Melanocyte of skin (primary cell): ENCODE data around the gene PGAM2. TPM values are rescaled to one million over a fixed set of nuclear protein-coding genes. Genes with fewer than 3 reads are reported as not detected.

Experiments
- total RNA-seq, 2 donors: library from RNA; depleted of rRNA; stranded (reverse); fragments of >200 nt; gene quantifications; 2 replicates each; pipeline ENCODE4 v1.2.3, GENCODE V29; 2012

PGAM2 gene
- total RNA-seq, result not detected

DNA sequence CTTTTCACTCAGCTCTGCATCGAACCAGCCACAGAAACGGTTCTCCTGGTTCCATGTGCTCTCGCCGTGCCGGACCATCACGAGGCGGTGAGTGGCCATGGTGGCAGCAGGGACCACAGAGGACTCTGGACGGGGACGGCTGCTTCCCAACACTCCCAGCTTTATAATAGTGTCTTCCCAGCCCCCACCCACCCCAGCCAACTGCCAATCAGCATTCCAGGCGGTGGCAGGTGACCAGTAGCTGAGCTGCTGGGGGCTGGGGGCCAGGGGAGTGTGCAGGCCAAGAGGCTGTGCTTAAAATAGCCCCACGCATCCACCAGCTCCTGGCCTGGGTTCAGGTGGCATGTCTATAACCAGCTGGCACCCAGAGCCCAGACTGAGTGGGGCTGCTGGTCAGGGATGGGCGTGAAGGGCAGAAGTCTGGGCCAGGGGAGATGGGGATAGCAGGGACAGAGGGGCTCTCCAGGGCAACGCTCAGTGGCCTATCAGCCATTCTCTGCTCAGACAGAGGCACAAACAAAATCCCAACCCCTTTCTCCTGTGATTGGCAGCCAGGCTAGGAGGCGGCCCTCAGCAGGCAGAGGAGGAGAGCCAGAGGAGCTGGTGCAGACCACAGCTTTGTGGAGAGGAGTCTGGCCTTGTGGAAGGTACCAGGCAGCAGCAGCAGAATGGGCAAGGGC lies at the start of gene PGAM2:
Gene PGAM2 (minus strand): TSS at position 137 of the 680 bp plus-strand sequence. CDS start 38 bp downstream, at position 99.

DNA sequence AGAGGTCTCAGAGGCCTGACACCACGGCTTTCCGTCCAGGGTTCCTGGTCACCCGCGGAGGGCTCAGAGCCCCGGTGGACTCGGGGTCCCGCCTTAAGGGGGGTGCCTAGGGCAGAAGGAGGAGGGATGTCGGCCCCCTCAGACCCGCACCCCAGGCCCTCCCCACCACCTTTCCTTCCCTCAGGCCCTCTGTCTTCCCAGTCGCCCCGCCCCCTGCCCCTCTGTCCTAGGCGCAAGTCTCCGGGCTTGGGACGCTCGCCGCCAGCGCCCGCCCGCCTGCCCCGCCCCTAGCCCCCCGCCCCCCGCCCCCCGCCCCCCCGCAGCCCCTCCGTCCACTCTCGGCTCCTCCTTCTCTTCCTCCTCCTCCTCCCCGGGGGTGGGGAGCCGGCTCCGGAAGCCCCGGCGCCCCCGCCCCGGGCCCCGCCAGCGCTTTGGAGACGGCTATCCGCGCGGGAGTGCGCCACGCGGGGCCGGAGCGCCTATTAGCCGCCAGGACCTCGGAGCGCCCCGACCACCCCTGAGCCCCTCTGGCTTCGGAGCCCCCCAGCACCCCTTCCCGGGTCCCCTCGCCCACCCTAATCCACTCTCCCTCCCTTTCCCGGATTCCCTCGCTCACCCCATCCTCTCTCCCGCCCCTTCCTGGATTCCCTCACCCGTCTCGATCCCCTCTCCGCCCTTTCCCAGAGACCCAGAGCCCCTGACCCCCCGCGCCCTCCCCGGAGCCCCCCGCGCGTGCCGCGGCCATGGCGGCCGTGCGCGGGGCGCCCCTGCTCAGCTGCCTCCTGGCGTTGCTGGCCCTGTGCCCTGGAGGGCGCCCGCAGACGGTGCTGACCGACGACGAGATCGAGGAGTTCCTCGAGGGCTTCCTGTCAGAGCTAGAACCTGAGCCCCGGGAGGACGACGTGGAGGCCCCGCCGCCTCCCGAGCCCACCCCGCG lies 38.8 kb upstream of the PGAM2 start, which contains the start of gene AEBP1:
Gene AEBP1 (plus strand): TSS at position 423 of the 937 bp plus-strand sequence. CDS start 321 bp downstream, at position 744.

DNA sequence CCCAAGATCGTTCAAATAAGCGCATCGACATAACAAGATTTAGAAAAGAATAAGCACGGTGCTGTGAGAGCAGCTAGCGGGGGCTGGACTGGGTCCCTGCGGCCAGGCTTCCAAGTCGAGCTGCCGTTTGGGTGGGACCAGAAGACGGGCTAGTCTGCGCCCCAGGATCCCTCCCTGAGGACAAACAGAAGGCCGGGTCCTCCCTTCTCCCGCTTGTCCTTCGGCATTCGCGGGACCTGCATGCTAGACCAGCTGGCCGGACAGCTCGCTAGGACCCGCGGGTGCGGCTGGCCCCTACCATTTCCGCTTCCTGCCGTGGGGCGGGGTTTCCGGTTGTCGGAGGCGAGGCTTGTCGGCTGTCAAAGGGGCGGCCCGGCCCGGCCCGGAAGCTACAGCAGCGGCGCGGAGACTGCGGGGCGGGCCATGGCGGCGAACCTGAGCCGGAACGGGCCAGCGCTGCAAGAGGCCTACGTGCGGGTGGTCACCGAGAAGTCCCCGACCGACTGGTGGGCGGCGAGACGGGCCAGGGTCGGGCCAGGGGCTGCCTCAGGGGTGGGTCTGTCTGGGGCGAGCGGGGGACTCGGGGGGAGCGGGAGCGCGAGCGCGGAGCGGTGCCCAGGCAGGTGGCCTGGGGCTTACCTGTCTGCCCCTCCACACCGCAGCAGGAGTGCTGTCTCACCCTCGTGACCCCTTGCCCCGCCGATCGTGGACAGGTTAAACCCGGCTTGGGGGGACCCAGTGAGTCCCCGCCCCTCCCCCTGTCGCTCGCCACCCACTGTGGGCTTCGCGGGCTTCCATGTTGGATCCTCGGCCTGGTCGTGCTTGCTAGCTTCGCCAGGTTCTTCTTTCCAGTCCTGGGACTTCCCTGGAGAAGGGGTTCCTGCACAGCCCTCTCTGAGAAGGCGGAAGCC lies 20.8 kb downstream of the PGAM2 start, which contains the start of gene DBNL:
Gene DBNL (plus strand): TSS at position 388 of the 911 bp plus-strand sequence. CDS start 36 bp downstream, at position 424.

Other genes with a start within 250 kb of the PGAM2 start
- gene MRPS24, start 196.1 kb downstream of the PGAM2 start, total RNA-seq, result 10 to 100 TPM; 73.6 to 96.9 TPM
- gene URGCP, start 159.0 kb downstream of the PGAM2 start, total RNA-seq, result 10 to 100 TPM; 31.0 to 37.0 TPM
- gene UBE2D4, start 139.1 kb downstream of the PGAM2 start, total RNA-seq, result 10 to 100 TPM in 1 of 2 donors, 1 to 10 TPM in 1; 10.0 to 15.8 TPM
- gene SPDYE1, start 67.7 kb downstream of the PGAM2 start, total RNA-seq, result not detected
- gene DBNL, start 20.9 kb downstream of the PGAM2 start, total RNA-seq, result 100 to 1,000 TPM in 1 of 2 donors, 10 to 100 TPM in 1; 95.3 to 103 TPM
- 10 to 100 TPM; 18.0 to 29.6 TPM for gene POLM, start 17.0 kb upstream of the PGAM2 start, total RNA-seq
- 10 to 100 TPM; 33.0 to 63.3 TPM for gene AEBP1, start 38.8 kb upstream of the PGAM2 start, total RNA-seq
- 100 to 1,000 TPM in 1 of 2 donors, 10 to 100 TPM in 1; 88.4 to 153 TPM for gene POLD2, start 58.0 kb upstream of the PGAM2 start, total RNA-seq
- not detected for gene MYL7, start 75.8 kb upstream of the PGAM2 start, total RNA-seq
- not detected for gene GCK, start 123.9 kb upstream of the PGAM2 start, total RNA-seq
- 10 to 100 TPM; 76.1 to 78.6 TPM for gene YKT6, start 135.4 kb upstream of the PGAM2 start, total RNA-seq